HG03460 (cell line): ENCODE results near the gene EFCC1.

Experiments
- ATAC-seq: cut with Tn5 transposase; IDR thresholded peaks from one replicate; pipeline ENCODE4 v1.9.1; 2021; ENCODE audit not compliant: unreplicated experiment

The EFCC1 gene

DNA sequence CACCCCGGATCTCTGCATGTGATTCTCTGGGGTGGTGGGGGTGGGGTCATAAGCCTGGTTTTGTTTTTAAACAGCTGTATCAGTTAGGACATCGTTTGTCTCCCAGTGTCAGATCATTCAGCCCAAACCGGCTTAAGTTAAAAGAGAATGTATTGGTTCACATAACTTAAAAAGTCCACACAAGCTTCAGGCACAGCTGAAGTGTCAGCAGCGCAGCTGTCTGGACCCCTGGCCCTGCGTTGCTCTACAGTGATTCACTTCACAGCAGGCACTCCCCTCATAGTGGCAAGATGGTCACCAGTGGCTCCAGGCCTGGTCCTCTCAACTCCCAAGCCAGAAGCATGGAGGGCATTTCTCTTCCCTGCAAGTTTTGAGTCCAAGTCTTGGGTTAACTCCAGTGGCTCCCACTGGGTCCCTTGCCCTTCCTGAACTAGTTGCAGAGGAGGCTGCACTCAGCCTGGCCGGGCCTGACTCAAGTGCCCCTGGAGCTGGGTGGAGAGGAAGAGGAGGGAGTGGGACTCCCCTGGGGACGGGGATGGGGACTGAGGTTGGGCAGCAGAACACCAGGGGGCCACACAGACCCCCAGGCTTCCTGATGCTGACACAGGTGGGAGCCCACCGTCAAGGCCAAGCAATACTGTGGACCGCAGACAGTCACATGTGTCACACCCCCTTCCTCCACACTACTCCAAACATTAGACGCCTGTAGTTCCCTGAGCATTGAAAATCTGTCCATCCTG lies 30.5 kb downstream of the EFCC1 start:
- ATAC-seq = no peak

- ATAC-seq = no peak
These were observed 31.6 kb downstream of the EFCC1 start for GRCh38 chr3:129032716-129033115.

DNA sequence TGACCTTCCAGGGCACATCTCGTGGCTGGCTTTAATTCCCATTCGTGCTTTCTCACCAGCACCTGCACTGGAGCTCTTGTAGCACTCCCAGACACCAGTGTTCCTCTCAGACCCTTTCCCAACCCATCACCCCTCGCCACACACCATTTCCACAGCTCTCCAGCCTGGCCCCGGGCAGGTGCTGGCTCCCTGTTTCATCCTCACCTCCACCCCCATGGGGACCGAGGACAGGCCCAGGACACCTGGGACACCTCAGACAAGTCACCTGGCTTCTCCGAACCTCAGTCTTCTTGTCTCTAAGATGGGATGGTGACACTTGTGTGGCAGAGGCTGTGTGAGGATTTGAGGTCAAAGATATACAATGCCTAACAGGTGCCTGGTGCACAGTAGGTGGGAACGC lies 32.0 kb downstream of the EFCC1 start:
- no peak for ATAC-seq

- ATAC-seq = no peak
These were observed 32.7 kb downstream of the EFCC1 start for GRCh38 chr3:129033633-129034321.

DNA sequence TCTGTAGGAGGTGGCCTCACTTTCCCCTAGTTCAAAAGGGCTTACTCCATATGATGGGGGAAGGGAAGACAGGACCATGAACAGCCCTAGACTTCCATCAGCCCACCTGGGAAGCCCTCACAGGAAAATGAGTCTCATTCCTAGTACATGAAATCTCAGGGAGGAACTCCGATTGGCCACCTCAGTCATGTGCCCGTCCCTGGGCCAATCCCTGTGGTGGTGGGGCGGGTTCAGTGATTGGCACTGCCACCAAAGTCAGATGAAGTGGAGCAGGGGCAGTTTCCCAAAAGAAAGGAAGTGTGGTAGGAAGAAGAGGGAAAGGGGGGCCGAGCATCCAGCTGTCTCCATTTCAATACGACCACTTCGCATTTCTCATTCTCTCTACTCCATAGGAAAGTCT lies 33.5 kb downstream of the EFCC1 start:
- no peak for ATAC-seq

DNA sequence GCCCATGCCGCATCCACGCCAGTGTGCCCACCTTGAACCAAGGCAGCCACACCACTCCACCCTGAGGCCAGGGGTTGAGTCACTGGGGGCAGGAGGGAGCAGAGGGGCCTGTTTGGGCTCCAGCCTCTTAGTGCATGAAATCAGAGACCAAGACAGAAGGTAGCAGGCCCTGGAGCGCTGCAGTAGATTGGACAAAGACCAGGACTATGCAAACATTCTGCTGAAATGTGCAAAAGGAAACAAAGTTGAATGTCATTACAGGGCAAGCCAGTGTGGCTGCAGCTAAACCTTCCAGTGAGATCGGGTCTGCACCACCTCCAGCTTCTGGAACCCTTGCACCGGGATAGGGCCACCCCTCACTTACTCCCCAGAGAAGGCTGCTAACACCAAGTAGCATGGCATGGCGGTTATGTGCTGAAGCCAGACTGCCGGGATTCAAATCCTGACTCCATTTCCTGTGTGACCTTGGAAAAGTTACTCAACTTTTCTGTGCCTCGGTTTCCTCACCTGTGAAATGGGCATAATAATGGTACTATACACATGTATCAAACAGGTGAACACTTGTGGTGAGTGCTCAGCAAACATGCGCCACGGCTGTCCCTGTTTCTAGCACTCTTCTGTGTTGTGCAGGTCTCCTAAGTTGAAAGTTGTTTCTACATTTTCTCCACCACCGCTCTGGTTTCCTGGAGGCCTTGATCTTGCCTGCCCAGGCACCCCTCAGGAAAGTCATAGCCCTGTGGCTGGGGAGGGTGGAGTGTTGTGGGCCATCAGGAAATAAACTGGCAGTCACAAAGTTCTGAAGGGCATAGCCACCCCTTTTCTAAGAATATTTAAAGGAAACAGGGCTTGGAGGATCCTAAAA lies 34.5 kb downstream of the EFCC1 start:
- ATAC-seq = no peak

- ATAC-seq = no peak
These were observed 35.4 kb downstream of the EFCC1 start for GRCh38 chr3:129036222-129037092.

DNA sequence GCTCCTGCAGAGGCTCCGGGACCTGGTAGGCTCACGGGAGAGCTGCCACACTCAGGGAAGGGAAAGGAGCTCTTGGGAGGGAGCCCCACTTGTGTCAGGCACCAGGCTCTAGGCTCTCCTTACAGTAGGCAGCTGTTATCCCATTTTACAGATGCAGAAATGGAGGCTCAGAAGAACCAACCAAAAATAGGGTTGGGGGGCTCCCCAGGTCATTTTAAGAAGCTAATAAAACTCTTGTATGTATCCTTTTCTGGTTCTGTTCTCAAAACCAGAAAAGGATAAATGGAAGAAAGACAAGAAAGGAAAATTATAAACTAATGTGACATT lies 36.0 kb downstream of the EFCC1 start:
- ATAC-seq = no peak

GRCh38 chr3:129038121-129038855 lies 37.2 kb downstream of the EFCC1 start:
- no peak for ATAC-seq

DNA sequence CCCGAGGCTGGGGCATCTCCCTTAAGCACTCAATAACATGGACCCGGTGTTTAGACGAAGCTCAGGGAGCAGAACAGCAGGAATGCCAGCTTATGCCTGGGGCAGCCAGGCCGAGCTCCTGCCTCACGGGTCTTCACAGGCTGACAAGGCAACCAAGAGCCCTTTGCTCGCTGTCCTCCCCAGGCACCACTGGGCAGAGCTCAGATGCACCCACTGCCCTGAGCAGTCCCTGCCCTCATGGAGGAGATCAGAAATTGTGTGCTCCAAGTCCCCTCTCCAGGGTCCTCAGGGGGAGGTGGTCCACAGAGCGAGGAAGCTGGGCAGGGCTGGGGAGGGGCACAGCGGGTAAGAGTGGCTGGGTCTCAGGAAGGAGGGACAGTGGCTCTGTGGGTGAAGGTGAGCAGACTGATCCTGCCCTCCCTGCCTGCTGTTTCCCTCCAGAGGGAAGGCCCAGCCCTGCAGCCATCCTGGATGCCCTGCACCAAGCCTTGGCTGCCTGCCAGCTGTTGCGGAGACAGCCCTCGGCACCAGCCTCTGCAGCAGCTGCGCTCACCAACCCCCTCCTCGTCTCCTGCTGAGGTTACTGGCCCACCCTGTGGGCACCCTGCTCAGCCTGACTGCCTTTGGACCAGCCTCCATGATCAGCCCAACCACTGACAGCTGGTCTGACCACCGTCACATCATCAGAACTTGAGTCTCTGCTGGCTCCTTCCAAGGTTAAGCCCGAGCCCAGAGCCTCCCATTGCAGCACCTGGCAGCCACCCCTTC lies 38.4 kb downstream of the EFCC1 start:
- ATAC-seq = no peak

DNA sequence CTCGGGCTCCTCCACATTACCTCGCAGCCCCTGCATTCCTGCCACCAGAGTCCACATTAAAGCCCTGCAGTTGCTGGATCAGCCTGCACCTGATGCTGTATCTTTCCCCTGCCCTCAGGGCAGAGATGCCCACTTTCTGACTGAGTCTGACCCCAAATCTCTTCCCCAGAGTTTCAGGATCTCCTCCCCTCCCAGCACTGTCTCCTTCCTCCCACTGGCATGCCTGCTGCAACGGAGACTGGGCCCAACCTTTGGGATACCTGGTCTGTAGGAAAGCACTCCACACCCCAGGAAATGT lies 38.9 kb downstream of the EFCC1 start:
- no peak for ATAC-seq

DNA sequence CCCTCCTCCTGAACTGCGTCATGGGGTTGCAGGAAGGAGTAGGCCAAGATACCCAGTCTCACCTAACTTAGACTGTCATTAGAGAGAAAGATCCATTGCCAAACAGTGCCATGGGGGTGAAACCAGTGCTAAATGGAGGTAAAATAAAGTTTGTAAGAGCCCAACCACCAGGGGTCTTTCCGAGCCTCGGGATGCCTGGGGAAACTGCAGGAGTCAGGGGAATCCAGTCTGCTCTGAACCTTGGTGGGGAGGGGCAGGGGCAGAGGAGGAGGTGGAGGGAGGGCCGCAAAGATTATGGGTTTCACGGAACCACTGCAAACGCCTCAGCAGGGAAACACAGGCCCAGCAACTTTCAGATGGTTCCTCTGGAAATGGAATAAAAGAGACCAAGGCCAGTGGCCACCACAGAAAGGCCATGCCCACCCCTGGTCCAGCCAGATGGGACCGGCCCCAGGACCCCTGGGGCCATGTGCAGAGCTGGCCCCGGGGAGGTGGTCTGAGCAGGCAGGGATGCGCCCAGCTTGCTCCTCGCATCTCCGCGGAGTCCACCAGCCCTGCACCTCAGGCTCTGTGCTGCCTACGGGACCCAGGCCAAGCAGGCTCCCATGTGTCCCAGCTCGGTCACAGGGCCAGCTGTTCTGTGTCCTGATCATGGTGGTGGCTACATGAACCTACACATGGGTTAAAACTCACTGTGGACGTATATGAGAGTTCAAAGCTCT lies 39.6 kb downstream of the EFCC1 start:
- ATAC-seq = no peak

- no peak for ATAC-seq
These were observed 44.6 kb downstream of the EFCC1 start for GRCh38 chr3:129045675-129046036.

- no peak for ATAC-seq
These were observed 45.1 kb downstream of the EFCC1 start for GRCh38 chr3:129046037-129046731.

DNA sequence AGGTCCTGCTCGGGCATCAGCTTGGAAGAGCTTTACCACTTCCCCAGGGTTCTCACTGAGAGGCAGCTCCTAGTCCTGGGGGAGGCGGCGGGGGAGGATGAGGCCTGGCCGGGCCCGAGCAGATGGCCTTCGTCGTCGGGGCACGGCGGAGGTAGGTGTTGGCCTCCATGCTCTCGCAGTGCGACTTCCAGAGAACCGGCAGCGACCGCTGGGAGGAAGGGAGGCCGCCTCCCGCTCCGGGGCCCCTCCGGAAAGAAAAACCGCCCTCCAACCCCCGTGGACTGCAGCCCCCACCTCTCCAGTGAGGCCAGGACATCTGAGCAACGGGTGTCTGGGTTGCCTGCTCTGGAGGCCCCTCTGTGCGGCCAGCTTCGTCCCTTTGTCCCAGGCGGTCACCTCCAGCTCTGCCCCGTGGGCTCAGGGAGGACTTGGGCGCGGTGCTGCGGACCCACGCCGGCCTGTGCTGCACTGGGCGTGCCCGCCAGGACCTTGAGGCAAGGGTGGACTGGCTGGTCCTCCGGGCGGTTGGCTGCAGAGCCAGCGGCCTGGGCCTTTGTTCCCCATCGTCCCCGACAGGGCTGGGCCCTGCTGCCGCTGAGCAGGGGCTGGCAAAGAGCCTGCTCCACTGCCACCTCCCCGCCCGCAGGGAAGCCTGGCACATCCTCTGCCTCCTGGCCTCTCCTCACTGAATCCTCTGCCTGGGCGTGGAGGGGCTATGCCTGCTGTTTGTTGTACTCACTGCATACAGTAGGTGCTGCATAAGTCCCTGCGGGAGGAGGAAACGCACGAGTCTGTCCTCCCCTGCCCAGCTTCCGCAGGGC lies 45.8 kb downstream of the EFCC1 start:
- ATAC-seq = no peak

DNA sequence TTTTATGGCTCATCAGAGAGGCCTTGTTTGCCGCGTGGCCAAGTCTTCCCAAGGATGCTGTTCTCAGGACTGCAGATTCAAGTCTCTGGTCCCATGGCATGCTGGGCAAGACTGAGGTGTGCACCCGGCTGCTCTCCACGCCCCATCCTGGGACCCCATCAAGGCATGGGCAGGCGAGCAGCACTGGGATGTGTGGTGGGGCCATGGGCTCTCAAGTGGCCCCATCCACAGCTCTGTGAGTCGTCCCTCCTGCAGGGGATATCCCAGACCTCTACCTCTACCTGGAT lies 46.4 kb downstream of the EFCC1 start:
- no peak for ATAC-seq

GRCh38 chr3:129050556-129051295 lies 49.6 kb downstream of the EFCC1 start:
- ATAC-seq = no peak
